ENCODE results near the gene OVCA2. TPM values are rescaled to one million over a fixed set of nuclear protein-coding genes. Genes with fewer than 3 reads are reported as not detected.

Gene OVCA2
- total RNA-seq, 1 donor from 2014 or later = 21.4 TPM

DNA sequence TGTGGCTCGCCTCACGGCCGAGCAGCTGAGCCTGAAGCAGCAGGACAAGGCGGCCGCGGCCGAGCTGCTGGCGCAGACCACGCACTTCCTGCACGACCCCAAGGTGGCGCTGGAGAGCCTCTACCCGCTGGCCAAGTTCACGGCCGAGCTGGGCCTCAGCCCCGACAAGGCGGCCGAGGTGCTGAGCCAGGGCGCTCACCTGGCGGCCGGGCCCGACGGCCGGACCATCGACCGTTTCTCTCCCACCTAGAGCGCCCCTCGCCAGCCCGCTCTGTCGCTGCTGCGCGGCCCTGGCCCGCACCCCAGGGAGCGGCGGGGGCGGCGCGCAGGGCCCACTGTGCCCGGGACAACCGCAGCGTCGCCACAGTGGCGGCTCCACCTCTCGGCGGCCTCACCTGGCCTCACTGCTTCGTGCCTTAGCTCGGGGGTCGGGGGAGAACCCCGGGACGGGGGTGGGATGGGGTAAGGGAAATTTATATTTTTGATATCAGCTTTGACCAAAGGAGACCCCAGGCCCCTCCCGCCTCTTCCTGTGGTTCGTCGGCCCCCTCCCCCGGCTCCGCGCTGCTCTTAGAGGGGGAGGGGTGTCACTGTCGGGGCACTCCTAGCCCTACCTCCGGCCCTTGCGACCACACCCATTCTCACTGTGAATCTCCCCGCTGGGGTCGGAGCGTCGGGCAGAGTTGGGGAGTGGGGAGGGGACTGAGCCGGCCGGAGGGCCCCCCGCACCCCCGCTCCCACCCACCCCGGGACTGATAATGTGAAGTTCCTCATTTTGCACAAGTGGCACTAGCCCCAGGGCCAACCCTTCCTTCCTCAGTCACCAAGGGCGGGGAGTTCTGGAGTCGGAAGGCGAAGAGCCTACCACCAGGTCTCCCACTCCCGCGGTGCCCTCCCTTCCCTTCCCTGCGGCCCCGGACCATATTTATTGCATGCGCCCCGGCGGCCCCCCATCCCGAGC, 17.0 kb downstream of the OVCA2 start:
- H3K4me1 ChIP-seq = peaks cover 63% of the 10 kb centered on the region
- ATAC-seq (peak; percentile 77), DNase-seq (peak; percentile 93)
- H3K9me3 ChIP-seq = no peaks in the 10 kb centered on the region
- intact Hi-C loops (cut with DNase I) = no loop called here
- H3K4me3 ChIP-seq = peak overlapping the region; percentile 21
- peaks cover 16% of the 10 kb centered on the region for H3K36me3 ChIP-seq
- H3K27me3 ChIP-seq = no peaks in the 10 kb centered on the region
- peak overlapping the region; percentile 72 for H3K27ac ChIP-seq
- TF ChIP-seq, protein P1, sequence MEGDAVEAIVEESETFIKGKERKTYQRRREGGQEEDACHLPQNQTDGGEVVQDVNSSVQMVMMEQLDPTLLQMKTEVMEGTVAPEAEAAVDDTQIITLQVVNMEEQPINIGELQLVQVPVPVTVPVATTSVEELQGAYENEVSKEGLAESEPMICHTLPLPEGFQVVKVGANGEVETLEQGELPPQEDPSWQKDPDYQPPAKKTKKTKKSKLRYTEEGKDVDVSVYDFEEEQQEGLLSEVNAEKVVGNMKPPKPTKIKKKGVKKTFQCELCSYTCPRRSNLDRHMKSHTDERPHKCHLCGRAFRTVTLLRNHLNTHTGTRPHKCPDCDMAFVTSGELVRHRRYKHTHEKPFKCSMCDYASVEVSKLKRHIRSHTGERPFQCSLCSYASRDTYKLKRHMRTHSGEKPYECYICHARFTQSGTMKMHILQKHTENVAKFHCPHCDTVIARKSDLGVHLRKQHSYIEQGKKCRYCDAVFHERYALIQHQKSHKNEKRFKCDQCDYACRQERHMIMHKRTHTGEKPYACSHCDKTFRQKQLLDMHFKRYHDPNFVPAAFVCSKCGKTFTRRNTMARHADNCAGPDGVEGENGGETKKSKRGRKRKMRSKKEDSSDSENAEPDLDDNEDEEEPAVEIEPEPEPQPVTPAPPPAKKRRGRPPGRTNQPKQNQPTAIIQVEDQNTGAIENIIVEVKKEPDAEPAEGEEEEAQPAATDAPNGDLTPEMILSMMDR (IDR thresholded peaks at IDR 0.05) = peak; percentile 73

DNA sequence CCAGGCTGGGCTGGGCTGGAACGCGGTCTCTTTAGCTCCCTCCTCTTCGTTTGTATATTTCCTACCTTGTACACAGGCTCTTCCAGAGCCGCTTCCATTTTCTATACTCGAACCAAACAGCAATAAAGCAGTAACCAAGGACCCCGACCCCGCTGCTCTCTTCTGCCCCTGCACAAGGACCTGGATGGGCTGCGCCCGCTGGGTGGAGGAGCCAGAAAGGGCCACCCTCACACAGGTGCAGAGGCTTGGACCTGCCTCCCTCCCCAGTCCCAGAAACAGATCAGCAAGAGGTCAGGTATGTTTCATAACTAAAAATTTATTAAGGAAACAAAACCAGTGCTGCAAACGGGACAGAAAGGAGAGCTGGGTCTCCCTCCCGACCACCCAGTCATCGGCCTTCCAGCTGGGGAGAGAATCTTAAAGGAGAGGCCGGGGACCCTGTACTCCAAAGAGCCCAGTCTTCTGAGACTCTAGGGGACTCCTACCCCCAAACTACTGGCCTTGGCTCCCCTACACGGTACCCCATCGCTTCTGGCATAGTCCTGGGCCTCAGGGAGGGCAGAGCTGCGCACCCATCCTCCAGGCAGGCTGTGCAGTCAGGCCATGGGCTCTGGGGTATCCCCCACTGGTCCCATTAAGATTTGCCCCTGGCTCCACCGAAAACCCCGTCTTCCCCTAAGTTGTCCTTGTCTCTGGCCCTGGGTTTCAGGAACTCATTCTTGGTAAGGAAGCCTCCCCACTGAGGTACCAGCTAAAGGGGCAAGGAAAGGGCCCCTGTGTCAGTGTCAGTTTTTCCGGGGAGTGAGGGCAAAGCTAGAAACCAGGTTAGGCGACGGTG, 17.9 kb downstream of the OVCA2 start:
- Histone ChIP-seq H3K4me3 (peak overlapping the region; percentile 21), H3K36me3 (peaks cover 21% of the 10 kb centered on the region), H3K9me3 (no peaks in the 10 kb centered on the region), H3K4me1 (peaks cover 63% of the 10 kb centered on the region), H3K27me3 (no peaks in the 10 kb centered on the region), H3K27ac (peak overlapping the region; percentile 72)
- no peak for ATAC-seq
- TF ChIP-seq, protein P1 (IDR thresholded peaks at IDR 0.05) = no peak
- intact Hi-C loops (cut with DNase I) = no loop called here
- no peak for DNase-seq

DNA sequence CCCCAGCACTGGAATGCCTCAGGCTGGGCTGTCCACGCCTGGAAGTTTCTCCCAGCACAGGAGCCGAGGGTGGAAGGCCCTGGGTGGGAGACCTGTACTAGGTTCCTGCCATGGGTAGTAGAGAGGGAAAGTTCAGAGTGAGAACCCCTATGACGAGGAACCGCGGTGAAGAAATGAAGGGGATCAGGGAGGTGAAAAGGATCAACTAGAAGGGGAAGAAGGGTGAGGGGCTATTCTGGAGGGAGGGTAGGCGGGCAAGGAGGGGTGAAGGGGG, 18.5 kb downstream of the OVCA2 start:
- intact Hi-C loops (cut with DNase I) = no loop called here

DNA sequence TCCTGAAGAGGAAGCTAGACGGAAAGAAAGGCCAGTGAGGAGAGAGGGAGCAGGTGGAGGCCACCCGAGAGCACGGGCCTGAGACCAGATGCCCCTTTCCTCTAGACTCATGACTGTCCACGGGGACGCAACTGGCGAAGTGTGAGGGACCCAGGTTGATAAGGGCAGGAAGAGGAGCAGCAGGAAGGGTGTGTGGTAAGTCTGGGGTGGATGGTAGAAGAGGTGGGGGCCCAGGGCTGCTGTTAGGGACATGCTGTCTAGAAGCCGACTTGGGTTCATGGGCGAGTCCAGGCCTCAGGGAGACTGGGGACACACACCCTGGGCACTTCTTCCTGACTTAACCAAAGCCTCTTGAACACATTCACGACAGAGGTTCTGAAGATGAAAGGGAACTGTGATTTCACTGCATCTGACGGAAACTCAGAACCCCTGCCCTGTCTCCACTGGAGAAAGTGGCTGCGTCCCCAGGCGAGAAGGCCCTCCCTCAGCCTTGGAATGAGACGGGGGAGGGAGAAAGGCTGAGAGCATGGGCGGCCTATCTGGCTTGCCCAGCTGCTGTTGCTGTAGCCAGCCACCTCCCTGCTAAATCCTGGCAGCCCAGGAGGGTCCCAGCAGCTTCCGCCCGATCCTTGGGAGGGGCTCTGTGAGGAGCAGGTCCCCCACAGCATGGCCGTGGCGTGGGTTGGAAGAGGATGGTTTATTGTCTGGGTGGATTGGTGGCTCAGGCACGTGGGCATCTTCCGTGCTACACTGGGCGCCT, 19.0 kb downstream of the OVCA2 start:
- H3K27me3 ChIP-seq = no peaks in the 10 kb centered on the region
- H3K27ac ChIP-seq = peak overlapping the region; percentile 72
- intact Hi-C loops (cut with DNase I) = no loop called here
- no peak for DNase-seq
- no peak for ATAC-seq
- peaks cover 24% of the 10 kb centered on the region for H3K36me3 ChIP-seq
- no peaks in the 10 kb centered on the region for H3K9me3 ChIP-seq
- TF ChIP-seq, protein P1 (IDR thresholded peaks at IDR 0.05) = no peak
- no peak overlapping the region for H3K4me3 ChIP-seq
- peaks cover 67% of the 10 kb centered on the region for H3K4me1 ChIP-seq

More for the DNA sequence above, 18.5 kb downstream of the OVCA2 start:
- ATAC-seq = no peak
- Histone ChIP-seq H3K9me3 (no peaks in the 10 kb centered on the region), H3K27me3 (no peaks in the 10 kb centered on the region), H3K27ac (peak overlapping the region; percentile 72), H3K36me3 (peaks cover 24% of the 10 kb centered on the region), H3K4me3 (no peak overlapping the region), H3K4me1 (peaks cover 67% of the 10 kb centered on the region)
- no peak for DNase-seq
- TF ChIP-seq, protein P1 (IDR thresholded peaks at IDR 0.05) = no peak

DNA sequence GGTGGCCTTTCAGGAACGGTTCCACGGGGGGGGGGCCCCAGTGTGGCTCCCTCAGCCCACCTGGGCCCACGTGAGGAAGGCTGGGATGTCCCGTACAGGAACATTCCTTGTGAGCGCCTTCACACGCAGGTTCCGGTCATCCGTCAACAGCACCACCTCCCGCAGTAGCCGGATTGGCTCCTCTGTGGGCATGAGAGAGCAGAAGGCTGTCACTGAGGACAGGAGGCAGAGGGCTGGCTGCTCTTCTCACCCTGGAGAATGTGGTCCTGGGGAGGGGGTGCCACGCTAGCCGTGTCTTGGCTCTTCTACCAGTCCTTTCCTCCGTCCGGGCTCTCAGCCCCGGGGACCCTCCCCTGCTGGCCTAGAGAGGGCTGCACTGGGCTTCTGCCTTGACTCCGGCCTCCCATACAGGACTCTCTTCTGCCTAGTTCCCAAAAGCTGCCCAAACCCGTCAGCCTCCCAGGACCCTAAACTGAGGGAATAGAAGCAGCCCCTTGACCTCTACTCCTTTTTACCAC, 19.7 kb downstream of the OVCA2 start:
- ATAC-seq (no peak), DNase-seq (no peak)
- H3K4me3 ChIP-seq = no peak overlapping the region
- peaks cover 63% of the 10 kb centered on the region for H3K4me1 ChIP-seq
- intact Hi-C loops (cut with DNase I) = no loop called here
- H3K36me3 ChIP-seq = peaks cover 24% of the 10 kb centered on the region
- H3K9me3 ChIP-seq = no peaks in the 10 kb centered on the region
- H3K27ac ChIP-seq = peak overlapping the region; percentile 69
- TF ChIP-seq, protein P1 (IDR thresholded peaks at IDR 0.05) = no peak
- no peaks in the 10 kb centered on the region for H3K27me3 ChIP-seq
